DOHH2 (cell line): Measurements from ENCODE around the gene ZFHX3.

ENCODE experiments used
- H3F3A ChIP-seq: fragments of 200-600 bp; sonication (generic), shearing (Covaris generic); 2 replicates; pipeline ENCODE4 v1.6.0; 2016; ENCODE audit warnings: antibody characterized with exemption, mild to moderate bottlenecking; ENCODE audit not compliant: control insufficient read depth, insufficient read depth
- H3K27ac ChIP-seq: fragments of 200-600 bp; sonication (generic); 2 replicates; pipeline ENCODE4 v1.5.1; 2014; ENCODE audit warnings: low read depth, mild to moderate bottlenecking, low read length, moderate library complexity
- H3K27me3 ChIP-seq: fragments of 200-600 bp; sonication (generic); 2 replicates; pipeline ENCODE4 v1.6.1; 2014; ENCODE audit warnings: mild to moderate bottlenecking, low read length, mixed read lengths; ENCODE audit not compliant: control insufficient read depth
- H3K36me3 ChIP-seq: fragments of 200-600 bp; sonication (generic); 2 replicates; pipeline ENCODE4 v1.6.1; 2014; ENCODE audit warnings: mild to moderate bottlenecking, low read length, moderate library complexity, mixed read lengths; ENCODE audit not compliant: control insufficient read depth
- H3K4me1 ChIP-seq: fragments of 200-600 bp; sonication (generic); 2 replicates; pipeline ENCODE4 v1.6.1; 2014; ENCODE audit warnings: mild to moderate bottlenecking, low read length, mixed read lengths; ENCODE audit not compliant: control insufficient read depth
- H3K4me2 ChIP-seq: fragments of 200-600 bp; sonication (generic); 2 replicates; pipeline ENCODE4 v1.6.0; 2014; ENCODE audit warnings: mild to moderate bottlenecking, low read length, moderate library complexity
- H3K4me3 ChIP-seq: fragments of 200-600 bp; sonication (generic); 2 replicates; pipeline ENCODE4 v1.5.1; 2014; ENCODE audit warnings: mild to moderate bottlenecking, low read length, mixed read lengths
- H3K79me2 ChIP-seq: fragments of 200-600 bp; sonication (generic); 2 replicates; pipeline ENCODE4 v1.6.1; 2014; ENCODE audit warnings: mild to moderate bottlenecking, low read length, mixed read lengths; ENCODE audit not compliant: control insufficient read depth
- H3K9me2 ChIP-seq: fragments of 200-600 bp; sonication (generic); replicated peaks from 2 replicates; pipeline ENCODE4 v1.6.1; 2014; ENCODE audit warnings: mild to moderate bottlenecking, low read length, mixed read lengths; ENCODE audit not compliant: control insufficient read depth
- H3K9me3 ChIP-seq: fragments of 200-600 bp; sonication (generic); 2 replicates; pipeline ENCODE4 v1.6.1; 2014; ENCODE audit warnings: antibody characterized with exemption, low read length, mixed read lengths; ENCODE audit not compliant: control insufficient read depth, insufficient read depth
- H4K20me1 ChIP-seq: fragments of 200-600 bp; sonication (generic); 2 replicates; pipeline ENCODE4 v1.6.0; 2014; ENCODE audit warnings: low read depth, mild to moderate bottlenecking, antibody characterized with exemption, low read length, moderate library complexity; ENCODE audit not compliant: control insufficient read depth, insufficient read depth
- CTCF ChIP-seq: fragments of 200-600 bp; sonication (generic); IDR thresholded peaks from one replicate; pipeline ENCODE4 v1.5.1; 2014; ENCODE audit warnings: antibody characterized with exemption, mild to moderate bottlenecking, low read depth, low read length; ENCODE audit not compliant: poor library complexity, severe bottlenecking
- EZH2phosphoT487 ChIP-seq: fragments of 200-600 bp; sonication (generic); IDR thresholded peaks from 2 replicates; pipeline ENCODE4 v1.6.1; 2017; ENCODE audit warnings: borderline replicate concordance, mild to moderate bottlenecking, antibody characterized with exemption, low read length, moderate library complexity, mixed read lengths

Gene ZFHX3

DNA sequence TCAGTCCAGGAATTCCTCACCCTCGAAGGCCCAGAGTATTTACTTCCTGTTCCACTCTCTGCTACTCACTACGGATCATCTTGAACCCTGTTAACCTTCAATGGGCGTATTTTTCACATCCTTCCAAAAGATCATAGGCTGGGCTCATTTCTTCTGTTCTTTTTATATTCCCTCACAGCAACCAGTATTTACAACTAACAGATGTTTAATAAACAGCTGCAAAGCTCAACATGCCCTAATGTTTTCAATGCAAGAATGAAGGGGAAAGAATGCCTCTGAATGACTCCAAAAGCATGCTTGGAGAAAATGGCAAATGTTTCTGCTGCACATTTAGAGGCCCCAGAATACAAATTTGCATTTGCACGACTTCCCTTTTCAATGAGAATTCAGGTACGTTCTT lies 174.9 kb downstream of the ZFHX3 start:
- Histone ChIP-seq H3K36me3 (no peaks in the 10 kb centered on the region), H3K4me3 (no peak overlapping the region), H3K79me2 (no peaks in the 10 kb centered on the region), H3K27me3 (no peaks in the 10 kb centered on the region), H3K9me3 (no peaks in the 10 kb centered on the region), H4K20me1 (no peaks in the 10 kb centered on the region), H3K9me2 (no peaks in the 10 kb centered on the region), H3K4me2 (no peak overlapping the region), H3K4me1 (peaks cover 13% of the 10 kb centered on the region), H3K27ac (no peak overlapping the region), H3F3A (no peaks in the 10 kb centered on the region)
- TF ChIP-seq CTCF (no peak), EZH2phosphoT487 (no peak)

- H3K4me1 ChIP-seq = peaks cover 3% of the 10 kb centered on the region
- no peak overlapping the region for H3K4me2 ChIP-seq
- TF ChIP-seq CTCF = no peak
- TF ChIP-seq EZH2phosphoT487 = no peak
- H3K4me3 ChIP-seq = no peak overlapping the region
- no peaks in the 10 kb centered on the region for H3F3A ChIP-seq
- H3K36me3 ChIP-seq = no peaks in the 10 kb centered on the region
- H3K27me3 ChIP-seq = no peaks in the 10 kb centered on the region
- no peaks in the 10 kb centered on the region for H3K79me2 ChIP-seq
- H3K9me3 ChIP-seq = no peaks in the 10 kb centered on the region
- no peaks in the 10 kb centered on the region for H3K9me2 ChIP-seq
- H3K27ac ChIP-seq = no peak overlapping the region
- H4K20me1 ChIP-seq = no peaks in the 10 kb centered on the region
Observed at GRCh38 chr16:72865835-72866234, 182.1 kb downstream of the ZFHX3 start.

DNA sequence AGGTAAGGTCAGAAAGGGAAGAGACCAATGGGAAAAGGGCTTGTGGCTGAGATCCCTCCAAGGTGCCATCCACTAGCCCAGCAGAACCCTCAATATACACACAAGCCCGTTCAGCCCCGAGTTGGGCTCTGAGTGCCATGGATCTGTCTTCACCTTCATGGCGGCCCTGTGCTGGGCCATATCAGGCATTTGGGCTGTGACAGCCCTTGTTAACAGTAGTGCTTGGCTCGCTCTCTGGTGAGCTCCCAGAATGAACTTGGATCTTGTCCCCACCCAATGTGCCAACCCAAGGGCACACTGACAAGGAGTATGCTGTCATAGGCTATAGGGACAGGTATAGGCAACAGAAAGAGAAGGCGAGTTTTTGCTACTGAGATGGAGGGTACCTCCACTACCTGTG lies 182.7 kb downstream of the ZFHX3 start:
- Histone ChIP-seq H3K36me3 (no peaks in the 10 kb centered on the region), H4K20me1 (no peaks in the 10 kb centered on the region), H3K4me3 (no peak overlapping the region), H3K4me1 (no peaks in the 10 kb centered on the region), H3F3A (no peaks in the 10 kb centered on the region), H3K9me2 (no peaks in the 10 kb centered on the region), H3K27ac (no peak overlapping the region), H3K4me2 (no peak overlapping the region), H3K9me3 (no peaks in the 10 kb centered on the region), H3K79me2 (no peaks in the 10 kb centered on the region), H3K27me3 (no peaks in the 10 kb centered on the region)
- TF ChIP-seq EZH2phosphoT487 (no peak), CTCF (no peak)
